Activated CD4-positive, alpha-beta T cell treated with anti-CD3 and anti-CD28 coated beads, Interleukin-2, amount 50 U/mL, for 24 hours (primary cell): ENCODE results near the gene ZNF486.
A peak's percentile ranks its signal among the peaks of the same experiment; 100 is the strongest.
"Not testable (repeated sequence)": the region's sequence is repeated elsewhere in the genome, so short reads cannot be mapped to it uniquely, and the experiment has no call there.

ENCODE experiments used
- DNase-seq, 2 donors: peaks; one replicate each; pipeline ENCODE4 v3.0.0-alpha.2; 2020; ENCODE audit warnings: low read depth in 1 of 2, low spot score in 1 of 2

The ZNF486 gene

GRCh38 chr19:20233105-20233504 is 66.1 kb downstream of the ZNF486 start:
- no peak for DNase-seq

- DNase-seq: no peak
These were observed 68.1 kb downstream of the ZNF486 start for GRCh38 chr19:20235156-20235555.

- DNase-seq: peak; percentile 76 to 87
These were observed 71.0 kb downstream of the ZNF486 start for GRCh38 chr19:20237773-20238623.

DNA sequence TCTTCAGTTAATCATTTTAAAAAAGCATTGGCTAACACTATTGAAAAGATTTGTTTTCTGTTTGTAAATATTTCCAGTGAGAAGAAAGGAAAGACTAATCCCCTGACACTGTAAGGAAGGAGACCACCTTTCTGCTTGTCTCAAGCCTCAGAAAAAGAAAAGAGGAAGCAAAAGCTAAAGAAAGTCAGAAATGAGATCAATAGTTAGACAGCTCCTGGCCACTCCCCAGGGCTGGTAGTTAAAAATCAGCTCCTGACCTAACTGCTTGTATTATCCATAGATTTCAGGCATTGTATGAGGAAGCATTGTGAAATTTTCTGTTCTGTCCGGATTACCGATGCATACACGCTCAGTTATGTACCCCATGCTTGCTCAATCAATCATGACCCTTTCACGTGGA is 76.6 kb downstream of the ZNF486 start:
- no peak for DNase-seq

DNA sequence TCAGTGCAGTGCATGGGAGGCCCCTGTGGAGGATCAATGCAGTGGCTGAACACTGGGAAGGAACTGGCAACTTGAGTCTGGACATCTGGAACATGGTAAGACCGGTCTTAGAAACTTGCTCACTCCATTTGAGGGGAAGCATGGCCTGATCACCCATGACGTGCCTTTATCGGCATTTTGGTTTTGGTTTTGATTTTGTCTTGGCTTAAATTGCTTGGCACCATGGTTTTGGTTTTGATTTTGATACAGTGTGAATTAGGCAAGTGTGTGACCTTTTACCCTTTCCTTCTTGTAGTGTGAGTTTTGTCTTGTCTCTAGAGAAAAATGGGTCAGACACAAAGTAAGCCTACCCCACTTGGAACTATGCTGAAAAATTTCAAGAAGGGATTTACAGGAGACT is 77.3 kb downstream of the ZNF486 start:
- no peak for DNase-seq

DNA sequence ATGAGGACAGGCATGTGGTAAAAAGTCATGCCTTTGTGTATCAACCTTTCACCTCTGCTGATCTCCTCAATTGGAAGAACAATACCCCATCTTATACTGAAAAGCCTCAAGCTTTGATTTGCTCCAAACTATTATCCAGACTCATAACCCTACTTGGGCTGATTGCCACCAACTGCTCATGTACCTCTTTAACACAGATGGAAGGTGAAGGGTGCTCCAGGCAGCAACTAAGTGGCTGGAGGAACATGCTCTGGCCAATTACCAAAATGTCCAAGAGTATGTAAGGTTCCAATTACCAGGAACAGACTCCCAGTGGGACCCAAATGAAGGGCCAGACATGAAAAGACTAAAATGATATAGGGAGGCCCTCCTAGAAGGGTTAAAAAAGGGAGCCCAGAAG is 78.3 kb downstream of the ZNF486 start:
- no peak for DNase-seq

GRCh38 chr19:20247016-20247683 is 80.1 kb downstream of the ZNF486 start:
- DNase-seq: no peak

GRCh38 chr19:20248258-20248657 is 81.2 kb downstream of the ZNF486 start:
- DNase-seq: not testable (repeated sequence)
